NCI-H82 treated with DMSO at 0.1 percent for 48 hours (cell line): ENCODE measurements around the gene RBM25.

Experiments
- DNase-seq: peaks from one replicate; lab custom pipeline; 2025; ENCODE audit not compliant: unreplicated experiment; lab: John Stamatoyannopoulos, UW

RBM25 gene

GRCh38 chr14:73102806-73103497 is 44.6 kb downstream of the RBM25 start:
- DNase-seq = no peak

GRCh38 chr14:73105050-73105449 is 46.7 kb downstream of the RBM25 start:
- no peak for DNase-seq

- DNase-seq = no peak
Measured at GRCh38 chr14:73105727-73106126, 47.4 kb downstream of the RBM25 start.

- no peak for DNase-seq
Measured at GRCh38 chr14:73116079-73116665, 57.8 kb downstream of the RBM25 start.

- no peak for DNase-seq
Measured at GRCh38 chr14:73124180-73124894, 66.0 kb downstream of the RBM25 start.

- no peak for DNase-seq
Measured at GRCh38 chr14:73125169-73125588, 66.8 kb downstream of the RBM25 start.

- DNase-seq = no peak
Measured at GRCh38 chr14:73125746-73126145, 67.4 kb downstream of the RBM25 start.

GRCh38 chr14:73133795-73134194 is 75.5 kb downstream of the RBM25 start:
- DNase-seq = no peak

GRCh38 chr14:73136085-73136386 is 77.7 kb downstream of the RBM25 start:
- no peak for DNase-seq

- peak; percentile 63 for DNase-seq
Measured at GRCh38 chr14:73136387-73137225, 78.3 kb downstream of the RBM25 start, which contains the start of gene PSEN1. Gene PSEN1 (plus strand): TSS chr14:73136507. CDS start chr14:73148020, 11,513 bp downstream.

GRCh38 chr14:73140811-73141323 is 82.5 kb downstream of the RBM25 start:
- DNase-seq = no peak

- DNase-seq = no peak
Measured at GRCh38 chr14:73142216-73142615, 83.9 kb downstream of the RBM25 start.

GRCh38 chr14:73143003-73143402 is 84.7 kb downstream of the RBM25 start:
- DNase-seq = no peak

- DNase-seq = no peak
Measured at GRCh38 chr14:73143617-73144016, 85.3 kb downstream of the RBM25 start.

- no peak for DNase-seq
Measured at GRCh38 chr14:73145371-73145770, 87.0 kb downstream of the RBM25 start.

- no peak for DNase-seq
Measured at GRCh38 chr14:73146111-73146510, 87.8 kb downstream of the RBM25 start.

- DNase-seq = no peak
Measured at GRCh38 chr14:73149753-73150152, 91.4 kb downstream of the RBM25 start.

- DNase-seq = no peak
Measured at GRCh38 chr14:73153272-73153671, 94.9 kb downstream of the RBM25 start.

- DNase-seq = no peak
Measured at GRCh38 chr14:73162251-73162650, 103.9 kb downstream of the RBM25 start.

- no peak for DNase-seq
Measured at GRCh38 chr14:73166399-73166798, 108.1 kb downstream of the RBM25 start.

- no peak for DNase-seq
Measured at GRCh38 chr14:73167727-73168126, 109.4 kb downstream of the RBM25 start.
